Dermis microvascular lymphatic vessel endothelial cell (primary cell): ENCODE results near the gene NARS2. TPM values are rescaled to one million over a fixed set of nuclear protein-coding genes. Genes with fewer than 3 reads are reported as not detected.
A peak's percentile ranks its signal among the peaks of the same experiment; 100 is the strongest.
"Not testable (repeated sequence)": the region's sequence is repeated elsewhere in the genome, so short reads cannot be mapped to it uniquely, and the experiment has no call there.

Experiments used
- DNase-seq, 2 donors: peaks; one replicate each; pipeline versions ENCODE4 v3.0.0 to v3.0.0-alpha.2; 2010; ENCODE audit warnings: low read depth in 2 of 2
- total RNA-seq: library from RNA; depleted of rRNA; stranded (reverse); fragments of >200 nt; gene quantifications from 2 replicates; pipeline ENCODE4 v1.2.1, GENCODE V29; 2014

NARS2 gene
- total RNA-seq, 1 donor from 2014 or later: 12.1 TPM

DNA sequence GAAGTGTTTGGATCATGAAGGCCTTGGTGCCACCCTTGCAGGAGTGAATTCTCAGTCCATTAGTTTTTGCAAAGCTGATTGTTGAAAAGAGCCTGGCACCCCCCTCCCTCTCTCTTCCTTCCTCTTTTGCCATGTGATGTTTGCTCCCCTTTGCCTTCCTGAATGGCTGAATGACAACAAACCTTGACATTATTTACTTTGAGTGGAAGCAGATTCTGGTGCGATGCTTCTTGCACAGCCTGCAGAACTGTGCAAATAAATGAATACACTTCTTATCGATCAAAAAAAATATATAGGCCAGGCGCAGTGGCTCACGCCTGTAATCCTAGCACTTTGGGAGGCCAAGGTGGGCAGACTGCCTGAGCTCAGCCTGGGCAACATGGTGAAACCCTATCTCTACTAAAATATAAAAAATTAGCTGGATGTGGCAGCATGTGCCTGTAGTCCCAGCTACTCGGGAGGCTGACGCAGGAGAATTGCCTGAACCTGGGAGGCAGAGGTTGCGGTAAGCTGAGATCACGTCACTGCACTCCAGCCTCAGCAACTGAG, 2.0 kb upstream of the NARS2 start:
- peak in 1 of 2 donors; percentile 41 for DNase-seq

GRCh38 chr11:78575478-78575877, 814 bp upstream of the NARS2 start:
- DNase-seq: no peak

- no peak for DNase-seq
These were observed 983 bp downstream of the NARS2 start for GRCh38 chr11:78573681-78574080.

- DNase-seq: no peak
These were observed 1.4 kb downstream of the NARS2 start for GRCh38 chr11:78573271-78573670.

DNA sequence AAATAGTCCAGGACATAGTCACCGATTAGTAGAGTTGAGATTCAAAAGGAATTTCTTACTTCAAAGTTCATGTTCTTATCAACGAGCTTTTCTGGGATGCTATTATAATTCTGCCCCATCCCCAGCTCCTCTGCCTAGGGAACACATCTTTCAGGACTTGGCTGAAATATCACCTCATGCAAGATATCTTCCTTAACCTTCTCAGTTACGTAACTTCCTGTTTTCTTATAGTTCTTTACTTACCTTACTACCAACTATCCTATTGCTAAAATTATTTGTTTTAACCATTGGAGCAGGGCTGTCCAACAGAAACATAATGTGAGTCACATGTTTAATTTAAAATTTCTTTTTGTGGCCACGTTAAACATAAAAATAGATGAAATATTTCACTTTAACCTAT, 2.3 kb downstream of the NARS2 start:
- DNase-seq: no peak

- DNase-seq: no peak
These were observed 4.6 kb downstream of the NARS2 start for GRCh38 chr11:78570031-78570430.

- DNase-seq: peak; percentile 24 to 41
These were observed 7.5 kb downstream of the NARS2 start for GRCh38 chr11:78567209-78567608.

GRCh38 chr11:78564490-78565467, 9.9 kb downstream of the NARS2 start:
- DNase-seq: peak; percentile 75 to 81

GRCh38 chr11:78564037-78564436, 10.6 kb downstream of the NARS2 start:
- DNase-seq: not testable (repeated sequence)

GRCh38 chr11:78563090-78563489, 11.6 kb downstream of the NARS2 start:
- DNase-seq: not testable (repeated sequence)

GRCh38 chr11:78562398-78562797, 12.3 kb downstream of the NARS2 start:
- peak in 1 of 2 donors; percentile 30 for DNase-seq

DNA sequence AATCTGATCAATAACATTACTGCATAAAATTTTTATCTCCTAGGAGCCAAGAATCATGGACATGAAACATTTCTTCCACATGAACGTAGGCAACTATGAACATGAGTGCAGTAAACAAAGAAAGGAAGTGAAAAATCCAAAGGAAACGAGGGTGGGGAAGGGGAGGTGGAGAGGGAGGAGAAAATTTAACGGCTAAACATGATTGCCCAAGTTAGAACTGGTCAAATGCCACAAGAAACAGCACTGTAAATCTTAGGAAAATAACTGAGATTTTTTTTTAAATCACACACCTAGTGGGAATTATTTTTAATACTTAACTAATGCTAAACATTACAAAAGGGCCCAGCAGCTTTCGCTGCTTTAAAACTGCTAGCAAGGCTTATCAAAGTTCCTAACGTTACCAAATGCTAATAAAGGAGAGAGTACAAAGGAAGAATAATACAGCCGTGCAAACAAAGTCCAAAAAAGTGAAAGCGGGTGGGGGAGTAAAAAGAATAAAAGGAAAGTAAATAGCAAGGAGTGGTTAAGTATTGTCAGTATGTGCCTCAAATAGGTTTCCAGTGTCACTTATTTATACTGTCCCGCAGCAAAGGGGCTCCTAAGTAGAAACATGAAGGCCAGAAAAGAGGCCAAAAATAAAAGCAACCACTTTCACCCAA, 13.7 kb downstream of the NARS2 start:
- DNase-seq: peak; percentile 76 to 87

DNA sequence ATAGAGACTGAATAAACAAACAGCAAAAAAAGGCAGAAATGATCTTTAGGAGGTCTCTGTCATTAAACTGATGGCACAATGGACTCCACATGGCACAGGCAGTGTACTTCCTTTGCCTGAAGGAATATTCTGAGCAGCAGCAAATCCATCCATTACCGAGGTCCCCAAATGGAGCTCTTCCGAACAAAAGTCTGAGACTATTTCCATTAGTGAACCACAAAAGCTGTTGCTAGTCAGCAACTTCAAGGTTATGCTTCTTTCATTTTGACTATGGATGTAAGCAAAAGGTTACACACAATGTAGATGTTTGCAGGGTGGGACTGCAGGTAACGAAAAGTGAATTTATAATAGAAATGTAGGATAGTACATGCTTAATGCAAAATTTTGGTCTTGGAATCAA, 14.5 kb downstream of the NARS2 start:
- no peak for DNase-seq

GRCh38 chr11:78557236-78557635, 17.4 kb downstream of the NARS2 start:
- no peak for DNase-seq

GRCh38 chr11:78555592-78555991, 19.1 kb downstream of the NARS2 start:
- no peak for DNase-seq

DNA sequence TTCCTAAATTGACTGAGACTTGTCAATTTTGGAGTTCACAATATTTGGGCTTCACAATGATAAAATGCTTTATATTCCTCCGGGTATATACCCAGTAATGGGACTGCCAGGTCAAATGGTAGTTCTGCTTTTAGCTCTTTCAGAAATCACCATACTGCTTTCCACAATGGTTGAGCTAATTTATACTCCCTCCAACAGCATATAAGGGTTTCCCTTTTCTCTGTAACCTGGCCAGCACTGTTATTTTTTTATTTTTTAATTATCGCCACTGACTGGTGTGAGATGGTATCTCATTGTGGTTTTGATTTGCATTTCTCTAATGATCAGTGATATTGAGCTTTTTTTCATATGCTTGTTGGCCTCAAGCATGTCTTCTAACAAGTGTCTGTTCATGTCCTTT, 21.8 kb downstream of the NARS2 start:
- DNase-seq: no peak

- DNase-seq: not testable (repeated sequence)
These were observed 22.5 kb downstream of the NARS2 start for GRCh38 chr11:78552139-78552538.

GRCh38 chr11:78551066-78551465, 23.6 kb downstream of the NARS2 start:
- no peak for DNase-seq

DNA sequence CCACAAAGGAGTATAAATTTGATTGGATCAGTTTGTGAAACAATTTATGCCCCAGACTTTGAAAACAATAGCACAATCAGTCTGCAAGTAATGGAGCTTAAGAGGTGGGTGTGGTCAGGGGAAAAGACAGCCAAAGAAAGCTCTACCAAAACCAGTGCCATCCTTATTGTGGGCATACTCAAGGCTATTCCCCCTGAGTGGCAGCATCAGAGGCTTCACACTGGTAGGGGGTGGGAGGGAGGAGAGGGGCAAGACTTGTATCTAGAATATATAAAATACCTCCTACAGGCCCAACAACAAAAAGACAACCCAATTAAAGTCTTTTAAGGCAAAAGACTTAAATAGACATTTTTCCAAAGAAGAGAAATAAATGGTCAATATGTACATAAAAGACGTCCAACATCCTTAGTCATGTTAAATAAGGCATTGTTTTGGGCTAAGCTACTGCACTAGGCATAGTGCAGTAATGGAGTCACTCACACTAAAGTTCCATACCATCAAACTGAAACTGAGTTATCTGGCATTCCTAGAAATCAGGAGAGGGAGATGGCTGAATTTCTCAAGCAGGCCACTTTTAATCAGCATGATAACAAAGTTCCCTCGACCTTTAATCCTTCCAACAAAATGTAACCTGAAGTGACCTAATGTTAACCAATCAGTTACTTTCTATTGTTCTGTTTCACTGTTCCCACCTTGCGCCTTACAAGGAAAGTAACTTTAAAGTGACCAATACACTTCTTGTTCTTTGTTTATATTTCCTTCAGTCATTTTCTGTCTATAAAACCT, 24.8 kb downstream of the NARS2 start:
- DNase-seq: no peak

DNA sequence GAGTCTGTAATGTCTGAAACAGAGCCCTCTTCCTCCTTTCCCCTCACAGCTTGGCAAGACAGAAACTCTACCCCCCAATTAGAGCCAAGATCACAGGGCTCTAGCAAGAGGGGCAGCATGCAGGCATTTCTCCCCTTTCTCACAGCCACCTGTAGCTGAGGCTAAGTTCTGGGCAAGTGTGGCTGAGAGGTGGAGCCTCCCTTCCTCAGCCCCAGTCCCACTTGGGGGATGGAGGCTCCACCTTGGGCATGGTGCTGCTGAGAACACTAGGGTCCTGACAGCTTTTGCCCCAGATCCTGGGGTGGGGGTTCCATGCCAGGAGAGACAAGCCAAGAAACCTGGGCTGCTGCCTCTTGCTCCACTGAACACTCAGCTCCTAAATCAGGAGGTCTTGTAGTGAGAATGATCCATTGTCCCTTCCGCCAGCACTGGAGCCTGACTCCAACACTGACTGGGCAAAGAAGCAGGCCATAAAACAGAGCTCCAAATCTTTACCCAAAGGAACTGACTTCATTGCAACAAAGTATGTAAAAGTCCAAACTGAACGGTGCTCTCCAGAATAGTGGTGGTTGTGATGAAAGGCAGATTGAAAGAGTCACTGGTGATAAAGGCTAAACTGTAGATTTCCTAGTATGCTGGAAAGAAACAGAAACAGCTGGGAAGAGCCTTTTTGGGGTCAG, 25.6 kb downstream of the NARS2 start:
- DNase-seq: no peak
